Stomach (tissue), 9 donors: ENCODE data around the gene TMEM235. TPM values are rescaled to one million over a fixed set of nuclear protein-coding genes. Genes with fewer than 3 reads are reported as not detected.

Experiments used
- DNase-seq, 2 donors: peaks; one replicate each; pipeline versions ENCODE4 v3.0.0 to v3.0.0-alpha.2; 2013 to 2019
- H3K27ac ChIP-seq, 5 donors: fragments of 200-600 bp in 4 of 5; sonication (generic) in 4 of 5; one replicate each; pipeline ENCODE4 v1.5.1; 2013 to 2019; ENCODE audit warnings: mild to moderate bottlenecking in 1 of 5, moderate library complexity in 1 of 5
- H3K27me3 ChIP-seq, 3 donors: fragments of 200-600 bp; sonication (generic); one replicate each; pipeline ENCODE4 v1.5.1; 2017 to 2019; ENCODE audit warnings: mixed run types in 1 of 3
- H3K36me3 ChIP-seq, 4 donors: fragments of 200-600 bp; sonication (generic); 1 replicate in 3 of 4; 2 replicates in 1 of 4; pipeline ENCODE4 v1.5.1; 2016 to 2019
- H3K4me1 ChIP-seq, 4 donors: fragments of 200-600 bp; sonication (generic); one replicate each; pipeline ENCODE4 v1.5.1; 2016 to 2019
- H3K4me3 ChIP-seq, 4 donors: fragments of 200-600 bp; sonication (generic) in 3 of 4; one replicate each; pipeline ENCODE4 v1.5.1; 2016 to 2019; ENCODE audit warnings: mild to moderate bottlenecking in 1 of 4
- H3K9me3 ChIP-seq, 4 donors: fragments of 200-600 bp; sonication (generic); one replicate each; pipeline ENCODE4 v1.5.1; 2016 to 2019
- CTCF ChIP-seq, 7 experiments: fragments of 450-650 bp in 4 of 7; fragments of 200-600 bp in 3 of 7; sonication (generic) in 3 of 7; IDR thresholded peaks; one replicate each; pipeline ENCODE4 v1.5.1; 2016 to 2019; ENCODE audit warnings: antibody characterized with exemption in 7 of 7, control low read depth in 2 of 7, mild to moderate bottlenecking in 1 of 7
- EP300 ChIP-seq: sonication (generic); formaldehyde crosslinking; IDR thresholded peaks from one replicate; pipeline ENCODE4 v1.6.1; 2017; ENCODE audit warnings: antibody characterized with exemption
- POLR2A ChIP-seq, 4 donors: fragments of 450-650 bp; IDR thresholded peaks; one replicate each; pipeline ENCODE4 v1.6.1; 2016; ENCODE audit warnings: antibody characterized with exemption in 4 of 4, control low read depth in 2 of 4, mild to moderate bottlenecking in 1 of 4, moderate library complexity in 1 of 4
- POLR2AphosphoS5 ChIP-seq, 3 donors: sonication (generic); formaldehyde crosslinking; IDR thresholded peaks; one replicate each; pipeline ENCODE4 v1.6.1; 2016; ENCODE audit warnings: antibody characterized with exemption in 3 of 3
- WGBS, 5 donors: extraction: QIAGEN DNeasy Blood & Tissue Kit in 3 of 5; methylation state at CpG; one replicate each; pipeline versions ENCODE4 v1.1.5 to v1.1.7; 2013 to 2018; 5-methylcytosine and 5-hydroxymethylcytosine counted together
- intact Hi-C: fragments of 100-400 bp; cut with DNase I; formaldehyde crosslinking; loops from one replicate; pipeline ENCODE4 v1.15.1; 2023; ENCODE audit warnings: low total_unique reads
- polyA plus RNA-seq, 3 donors: library from polyadenylated mRNA; stranded (reverse); fragments of 200-250 nt; gene quantifications; one replicate each; pipeline ENCODE4 v1.2.3, GENCODE V29; 2013
- total RNA-seq, 5 donors: library from RNA; depleted of rRNA; stranded (reverse); fragments of >200 nt; gene quantifications; one replicate each; pipeline versions ENCODE4 v1.1.0 to v1.2.3, GENCODE V29; 2014 to 2016
- donor health status: healthy with polysubstance abuse.
- donor health status: Bipolar disorder and iron deficiency.
- donor health status: healthy.

The TMEM235 gene
- total and polyA plus RNA-seq, 8 donors, result not detected

- H3K4me3 ChIP-seq, result no peak overlapping the region
- no peak overlapping the region for H3K27ac ChIP-seq
- intact Hi-C loops, result no loop called here
- H3K4me1 ChIP-seq, result peaks cover 0 to 20% (median 9%) of the 10 kb centered on the region in 4 donors
- no peak for DNase-seq
- TF ChIP-seq EP300 (no peak), CTCF (IDR thresholded peaks at IDR 0.05) (no peak), POLR2AphosphoS5 (IDR thresholded peaks at IDR 0.05) (no peak), POLR2A (IDR thresholded peaks at IDR 0.05) (no peak)
- WGBS, 5 donors, result 40 to 49% (median 46%) methylated on average over 11 to 13 of the region's 13 CpGs
- H3K9me3 ChIP-seq, result no peaks in the 10 kb centered on the region
- peaks cover 5 to 73% (median 38%) of the 10 kb centered on the region in 3 donors for H3K27me3 ChIP-seq
- no peaks in the 10 kb centered on the region for H3K36me3 ChIP-seq
Observed at GRCh38 chr17:78230252-78230962, 1.0 kb upstream of the TMEM235 start.

- DNase-seq, result peak in 1 of 2 donors; percentile 60
- TF ChIP-seq POLR2A (IDR thresholded peaks at IDR 0.05) (no peak), CTCF (IDR thresholded peaks at IDR 0.05) (no peak), POLR2AphosphoS5 (IDR thresholded peaks at IDR 0.05) (no peak), EP300 (no peak)
- Histone ChIP-seq H3K4me3 (peak overlapping the region in 1 of 4 donors; percentile 15), H3K27ac (no peak overlapping the region), H3K9me3 (no peaks in the 10 kb centered on the region), H3K36me3 (no peaks in the 10 kb centered on the region), H3K4me1 (peaks cover 0 to 16% (median 9%) of the 10 kb centered on the region in 4 donors), H3K27me3 (peaks cover 5 to 70% (median 38%) of the 10 kb centered on the region in 3 donors)
- intact Hi-C loops, result no loop called here
- 18 to 36% (median 19%) methylated on average over 23 to 55 of the region's 55 CpGs for WGBS, 5 donors
Observed at GRCh38 chr17:78231991-78232858, 794 bp downstream of the TMEM235 start.

GRCh38 chr17:78232859-78233173, 1.4 kb downstream of the TMEM235 start:
- peaks cover 5 to 64% (median 38%) of the 10 kb centered on the region in 3 donors for H3K27me3 ChIP-seq
- no peaks in the 10 kb centered on the region for H3K36me3 ChIP-seq
- H3K9me3 ChIP-seq, result no peaks in the 10 kb centered on the region
- TF ChIP-seq CTCF (IDR thresholded peaks at IDR 0.05) (no peak), EP300 (no peak), POLR2A (IDR thresholded peaks at IDR 0.05) (no peak), POLR2AphosphoS5 (IDR thresholded peaks at IDR 0.05) (no peak)
- peaks cover 0 to 21% (median 11%) of the 10 kb centered on the region in 4 donors for H3K4me1 ChIP-seq
- no peak overlapping the region for H3K4me3 ChIP-seq
- intact Hi-C loops, result no loop called here
- no peak for DNase-seq
- 63 to 98% (median 88%) methylated on average over 2 of the region's 2 CpGs; no CpG with 5 or more reads in 1 of the 5 donors for WGBS, 5 donors
- no peak overlapping the region for H3K27ac ChIP-seq

- Histone ChIP-seq H3K36me3 (no peaks in the 10 kb centered on the region), H3K27ac (no peak overlapping the region), H3K4me1 (peaks cover 0 to 21% (median 11%) of the 10 kb centered on the region in 4 donors), H3K27me3 (peaks cover 5 to 56% (median 37%) of the 10 kb centered on the region in 3 donors), H3K4me3 (no peak overlapping the region), H3K9me3 (no peaks in the 10 kb centered on the region)
- DNase-seq, result no peak
- 85 to 91% (median 90%) methylated on average over 8 to 10 of the region's 10 CpGs for WGBS, 5 donors
- intact Hi-C loops, result no loop called here
- TF ChIP-seq POLR2AphosphoS5 (IDR thresholded peaks at IDR 0.05), result no peak
- no peak for TF ChIP-seq EP300
- TF ChIP-seq POLR2A (IDR thresholded peaks at IDR 0.05), result no peak
- TF ChIP-seq CTCF (IDR thresholded peaks at IDR 0.05), result no peak
Observed at GRCh38 chr17:78233678-78234077, 2.2 kb downstream of the TMEM235 start.
